Kidney (tissue), 14 donors: ENCODE results near the gene CKAP5. TPM values are rescaled to one million over a fixed set of nuclear protein-coding genes. Genes with fewer than 3 reads are reported as not detected.

Experiments
- DNase-seq, 5 donors: peaks; one replicate each; pipeline ENCODE4 v3.0.0-alpha.2; 2013 to 2020
- FAIRE-seq: peaks from 2 replicates; lab custom pipeline; 2012; peaks lifted over from hg19 to GRCh38; lab: Jason Lieb, UNC
- H3K27ac ChIP-seq, 2 donors: one replicate each; pipeline ENCODE4 v1.7.0; 2013; ENCODE audit warnings: low read depth in 2 of 2, low read length in 2 of 2, inconsistent platforms in 1 of 2
- H3K27me3 ChIP-seq: one replicate; pipeline ENCODE4 v1.7.1; 2013; ENCODE audit warnings: low read length, inconsistent platforms; ENCODE audit not compliant: control insufficient read depth, insufficient read depth
- H3K36me3 ChIP-seq, 3 donors: one replicate each; pipeline versions ENCODE4 v1.7.0 to v1.7.1; 2013; ENCODE audit warnings: low read length in 3 of 3, control low read depth in 1 of 3, inconsistent platforms in 1 of 3; ENCODE audit not compliant: insufficient read depth in 3 of 3, control insufficient read depth in 2 of 3
- H3K4me1 ChIP-seq, 3 donors: one replicate each; pipeline versions ENCODE4 v1.7.0 to v1.7.1; 2013; ENCODE audit warnings: low read length in 3 of 3, inconsistent platforms in 1 of 3, low read depth in 1 of 3; ENCODE audit not compliant: control insufficient read depth in 2 of 3, insufficient read depth in 2 of 3
- H3K4me3 ChIP-seq, 3 donors: one replicate each; pipeline versions ENCODE4 v1.7.0 to v1.8.1; 2013; ENCODE audit warnings: low read length in 3 of 3, control low read depth in 1 of 3, inconsistent platforms in 1 of 3
- H3K9ac ChIP-seq, 3 donors: one replicate each; pipeline versions ENCODE4 v1.7.0 to v1.7.1; 2013; ENCODE audit warnings: low read length in 3 of 3, control low read depth in 1 of 3, inconsistent platforms in 1 of 3
- H3K9me3 ChIP-seq, 3 donors: one replicate each; pipeline versions ENCODE4 v1.7.0 to v1.7.1; 2013; ENCODE audit warnings: low read length in 3 of 3, control low read depth in 1 of 3, inconsistent platforms in 1 of 3; ENCODE audit not compliant: control insufficient read depth in 2 of 3, insufficient read depth in 1 of 3
- CTCF ChIP-seq: IDR thresholded peaks from 3 replicates; pipeline ENCODE4 v1.5.1; 2012; ENCODE audit warnings: mild to moderate bottlenecking, moderate library complexity, borderline replicate concordance; ENCODE audit not compliant: insufficient read depth; ENCODE audit errors: extremely low read depth
- intact Hi-C: fragments of 100-400 bp; cut with DNase I; formaldehyde crosslinking; loops from one replicate; pipeline ENCODE4 v1.11.1; 2022
- polyA plus RNA-seq: library from polyadenylated mRNA; stranded (reverse); fragments of 350-450 nt; fragmentation: Illumina TruSeq; extraction: RNeasy Lipid Tissue Mini Kit (QIAGEN cat#74804); gene quantifications from one replicate; pipeline ENCODE4 v1.2.3, GENCODE V29; 2014; ENCODE audit warnings: low read depth, low replicate concordance; ENCODE audit not compliant: insufficient read depth
- total RNA-seq: library from RNA; stranded (reverse); fragmentation: NEBNext Ultra II Directional; extraction: Animal tissue kit (Norgen Biotek cat#: 25700); gene quantifications from one replicate; pipeline ENCODE4 v1.2.1, GENCODE V29; 2021
- donor health status: control.
- donor health status: control.
- donor health status: control.
- donor health status: control.
- donor health status: control.
- donor health status: DM: yes; HTN: yes; CAD: no.
- donor health status: Normal renal cell carcinoma (clear cell type).

The CKAP5 gene
- total and polyA plus RNA-seq, 2 donors from 2014 or later: 10.8 to 51.9 TPM

GRCh38 chr11:46769636-46770221 lies 76.4 kb downstream of the CKAP5 start:
- Histone ChIP-seq H3K36me3 (peaks cover 3 to 21% (median 9%) of the 10 kb centered on the region in 3 donors), H3K4me1 (no peaks in the 10 kb centered on the region), H3K27me3 (no peaks in the 10 kb centered on the region), H3K4me3 (no peak overlapping the region), H3K9me3 (no peaks in the 10 kb centered on the region), H3K27ac (no peak overlapping the region), H3K9ac (no peak overlapping the region)
- FAIRE-seq: no peak
- no peak for DNase-seq
- TF ChIP-seq CTCF: no peak
- intact Hi-C loops: no loop called here

DNA sequence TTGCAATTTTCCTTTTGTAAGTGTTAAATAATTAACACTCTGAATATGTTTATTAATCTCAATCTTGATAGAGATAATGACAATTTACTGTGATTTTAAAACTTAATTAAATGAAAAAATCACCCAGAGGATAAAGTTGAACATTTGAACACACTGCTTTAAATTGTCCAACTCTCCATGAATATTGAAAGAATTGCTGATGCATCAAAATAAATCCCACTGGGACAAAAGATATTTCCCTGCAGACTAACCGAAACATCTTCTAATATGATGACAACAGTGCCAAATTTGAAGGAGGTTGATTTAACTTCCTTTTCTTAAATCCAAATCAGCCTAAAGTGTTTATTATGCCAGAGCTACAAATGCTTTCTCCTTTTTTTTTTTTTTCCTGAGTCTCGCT lies 79.4 kb downstream of the CKAP5 start:
- intact Hi-C loops: no loop called here
- Histone ChIP-seq H3K27ac (no peak overlapping the region), H3K4me3 (no peak overlapping the region), H3K9ac (no peak overlapping the region), H3K36me3 (peaks cover 9 to 30% (median 18%) of the 10 kb centered on the region in 3 donors), H3K9me3 (no peaks in the 10 kb centered on the region), H3K27me3 (no peaks in the 10 kb centered on the region), H3K4me1 (no peaks in the 10 kb centered on the region)
- no peak for TF ChIP-seq CTCF
- DNase-seq (no peak), FAIRE-seq (no peak)

DNA sequence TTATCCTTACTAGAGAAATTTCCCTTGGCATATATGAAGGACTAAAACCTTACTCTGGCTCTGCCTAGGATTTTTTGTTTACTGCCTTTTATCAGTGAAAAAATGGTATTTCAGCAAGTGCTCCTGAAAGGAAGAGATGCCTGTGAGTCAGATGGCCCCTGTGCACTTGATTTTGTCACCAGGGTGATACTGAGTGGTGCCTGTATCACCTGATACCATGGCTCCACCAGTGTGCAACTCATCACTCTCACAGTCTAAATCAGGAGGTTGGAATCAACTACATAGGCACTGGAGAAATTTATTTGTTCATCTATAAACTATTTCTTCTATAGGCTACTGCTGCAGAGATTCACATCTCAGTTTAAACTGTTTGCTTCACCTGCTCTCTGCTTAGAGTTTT lies 83.8 kb downstream of the CKAP5 start:
- H3K9me3 ChIP-seq: no peaks in the 10 kb centered on the region
- no peak overlapping the region for H3K27ac ChIP-seq

More for the DNA sequence above, 83.8 kb downstream of the CKAP5 start:
- intact Hi-C loops: no loop called here
- TF ChIP-seq CTCF: no peak
- H3K4me1 ChIP-seq: no peaks in the 10 kb centered on the region
- no peak for DNase-seq
- FAIRE-seq: no peak
- H3K4me3 ChIP-seq: no peak overlapping the region
- no peaks in the 10 kb centered on the region for H3K27me3 ChIP-seq
- H3K9ac ChIP-seq: no peak overlapping the region
- peaks cover 19 to 44% (median 37%) of the 10 kb centered on the region in 3 donors for H3K36me3 ChIP-seq
